ENCODE data around the gene SCN8A.

The SCN8A gene

DNA sequence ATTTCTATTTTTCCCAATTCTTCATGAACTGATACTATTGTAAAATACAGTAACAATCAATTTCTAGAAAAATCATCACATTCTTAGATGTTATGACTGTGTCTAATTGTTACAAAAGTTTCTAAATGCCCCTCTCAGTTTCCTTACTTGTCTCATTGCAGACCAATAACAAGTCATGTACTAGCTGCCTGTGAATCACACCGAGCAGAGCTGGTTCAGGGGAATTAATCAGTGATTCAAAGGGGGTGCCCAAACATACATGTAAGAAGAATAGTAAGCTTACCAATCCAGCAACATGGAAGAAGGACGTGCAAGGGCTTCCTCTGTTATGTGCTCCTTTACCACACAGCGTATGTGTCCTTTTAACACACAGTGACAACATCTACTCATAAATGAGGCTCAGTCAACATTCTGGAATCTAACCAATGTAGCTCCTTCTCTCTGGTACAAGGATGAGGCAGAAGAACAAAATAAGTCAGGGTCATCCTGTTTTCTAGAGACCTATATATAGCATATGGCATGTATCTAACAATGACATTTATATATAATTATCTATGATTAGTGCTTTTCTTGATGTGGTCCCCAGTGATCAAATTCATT, 126.4 kb downstream of the SCN8A start:
- DNase-seq (ENCODE audit: low read depth) = no peak

- no peak for DNase-seq (ENCODE audit: low read depth)
Measured at GRCh38 chr12:51721282-51721940, 130.4 kb downstream of the SCN8A start.

GRCh38 chr12:51722431-51722830, 131.4 kb downstream of the SCN8A start:
- no peak for DNase-seq (ENCODE audit: low read depth)

GRCh38 chr12:51726161-51726560, 135.1 kb downstream of the SCN8A start:
- no peak for DNase-seq (ENCODE audit: low read depth)

- peak; percentile 8 for DNase-seq (ENCODE audit: low read depth)
Measured at GRCh38 chr12:51726931-51727330, 135.9 kb downstream of the SCN8A start.

DNA sequence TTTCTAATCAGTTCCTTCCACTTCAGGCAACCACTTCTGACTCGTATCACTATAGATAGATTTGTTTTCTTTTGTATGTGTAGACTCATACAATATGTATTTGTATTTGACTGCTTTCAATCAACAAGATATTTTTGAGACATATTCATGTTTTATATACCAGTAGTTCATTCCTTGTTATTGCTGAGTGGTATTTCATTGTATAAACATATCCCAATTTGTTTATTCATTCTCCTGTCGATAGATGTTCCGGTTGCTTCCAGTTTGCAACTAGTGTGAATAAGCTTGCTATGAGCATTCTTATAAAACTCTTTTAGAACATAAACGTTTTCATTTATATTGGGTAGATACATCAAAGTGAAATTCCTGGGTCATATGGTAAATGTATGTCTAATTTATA, 138.3 kb downstream of the SCN8A start:
- no peak for DNase-seq (ENCODE audit: low read depth)

- DNase-seq (ENCODE audit: low read depth) = no peak
Measured at GRCh38 chr12:51730745-51731144, 139.7 kb downstream of the SCN8A start.

DNA sequence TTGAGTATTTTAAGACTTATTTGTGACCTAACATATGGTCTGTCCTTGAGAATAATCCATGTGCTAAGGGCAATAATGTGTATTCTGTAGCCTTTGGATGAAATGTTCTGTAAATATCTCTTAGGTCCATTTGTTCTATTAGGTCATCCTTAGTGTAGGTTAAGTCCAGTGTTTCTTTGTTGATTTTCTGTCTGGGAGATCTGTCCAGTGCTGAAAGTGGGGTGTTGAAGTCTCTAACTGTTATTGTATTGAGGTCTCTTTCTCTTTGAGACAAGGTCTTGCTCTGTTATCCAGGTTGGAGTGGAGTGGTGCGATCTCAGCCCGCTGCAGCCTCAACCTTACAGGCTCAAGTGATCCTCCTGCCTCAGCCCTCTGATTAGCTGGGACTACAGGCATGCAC, 149.5 kb downstream of the SCN8A start:
- DNase-seq (ENCODE audit: low read depth) = no peak

DNA sequence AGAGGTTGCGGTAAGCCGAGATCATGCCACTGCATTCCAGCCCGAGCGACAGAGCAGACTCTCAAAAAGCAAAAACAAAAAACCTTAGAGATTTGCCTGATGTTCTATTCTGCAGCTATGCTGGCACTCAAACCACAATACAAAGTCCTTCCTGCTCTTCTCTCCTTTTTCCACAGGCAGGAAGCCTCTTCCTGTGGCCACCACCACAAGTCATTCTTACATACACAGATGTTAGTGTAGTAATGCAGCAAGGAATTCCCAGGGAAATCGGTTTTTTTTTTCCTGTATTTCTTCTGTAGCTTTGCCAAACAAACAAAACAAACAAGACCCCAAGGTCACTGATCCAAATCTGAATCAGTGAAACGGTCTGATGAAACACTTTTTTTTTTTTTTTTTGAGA, 153.2 kb downstream of the SCN8A start:
- DNase-seq (ENCODE audit: low read depth) = no peak

GRCh38 chr12:51744957-51745356, 153.9 kb downstream of the SCN8A start:
- DNase-seq (ENCODE audit: low read depth) = no peak

GRCh38 chr12:51746416-51746815, 155.4 kb downstream of the SCN8A start:
- no peak for DNase-seq (ENCODE audit: low read depth)

DNA sequence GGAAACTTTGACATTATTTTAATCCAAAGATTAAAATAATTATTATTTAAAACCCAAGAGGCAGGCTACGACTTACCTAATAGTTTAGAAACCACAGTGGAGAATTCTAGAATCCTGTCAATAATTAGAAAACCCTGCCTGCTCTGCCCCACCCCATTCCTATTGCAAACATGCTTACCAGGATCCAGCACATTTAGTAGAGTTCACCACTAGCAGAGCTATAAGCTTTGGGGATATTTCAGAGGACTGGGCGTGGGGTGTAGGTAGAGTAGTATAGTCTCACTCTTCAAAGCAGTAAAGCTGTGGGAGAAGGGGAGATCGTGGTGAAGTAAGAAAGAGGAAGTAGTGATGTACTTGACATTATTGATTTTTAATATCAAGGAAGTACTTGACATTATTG, 157.2 kb downstream of the SCN8A start:
- DNase-seq (ENCODE audit: low read depth) = no peak

- DNase-seq (ENCODE audit: low read depth) = no peak
Measured at GRCh38 chr12:51749206-51749985, 158.4 kb downstream of the SCN8A start.

DNA sequence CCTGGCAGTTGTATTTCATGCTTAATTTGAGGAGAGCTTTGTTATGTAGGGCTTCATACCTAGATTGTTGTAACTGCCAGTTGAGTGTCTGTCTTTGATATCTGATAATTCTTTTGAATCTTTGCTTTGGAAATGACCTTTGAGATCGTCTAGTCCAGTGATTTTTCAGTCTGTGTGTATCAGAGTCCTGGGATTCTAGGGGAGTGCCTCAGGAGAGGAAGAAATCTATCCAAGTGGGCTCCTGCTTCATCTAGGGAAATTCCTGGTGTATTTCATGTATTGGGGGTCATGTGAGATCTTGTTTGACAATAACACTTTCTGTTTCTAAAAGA, 158.9 kb downstream of the SCN8A start:
- DNase-seq (ENCODE audit: low read depth) = no peak

DNA sequence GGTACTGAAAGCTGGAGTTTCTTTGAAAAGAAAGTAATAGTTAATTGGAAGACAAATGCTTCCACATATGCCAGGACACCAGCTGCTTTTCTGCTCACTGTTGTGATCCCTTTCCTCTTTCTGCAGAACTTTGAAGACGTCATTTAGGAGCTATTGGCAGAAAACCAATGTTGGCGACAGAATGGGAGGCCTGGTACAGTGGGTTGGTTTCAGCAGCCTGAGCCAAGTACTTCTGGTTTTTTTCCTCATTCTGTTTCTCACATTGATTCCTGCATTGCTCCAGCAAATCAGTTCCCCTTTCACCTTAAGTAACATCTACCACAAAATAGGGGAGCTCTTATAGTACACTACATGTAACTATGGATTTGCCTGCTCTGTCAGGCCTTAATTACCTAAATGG, 160.6 kb downstream of the SCN8A start:
- DNase-seq (ENCODE audit: low read depth) = no peak

DNA sequence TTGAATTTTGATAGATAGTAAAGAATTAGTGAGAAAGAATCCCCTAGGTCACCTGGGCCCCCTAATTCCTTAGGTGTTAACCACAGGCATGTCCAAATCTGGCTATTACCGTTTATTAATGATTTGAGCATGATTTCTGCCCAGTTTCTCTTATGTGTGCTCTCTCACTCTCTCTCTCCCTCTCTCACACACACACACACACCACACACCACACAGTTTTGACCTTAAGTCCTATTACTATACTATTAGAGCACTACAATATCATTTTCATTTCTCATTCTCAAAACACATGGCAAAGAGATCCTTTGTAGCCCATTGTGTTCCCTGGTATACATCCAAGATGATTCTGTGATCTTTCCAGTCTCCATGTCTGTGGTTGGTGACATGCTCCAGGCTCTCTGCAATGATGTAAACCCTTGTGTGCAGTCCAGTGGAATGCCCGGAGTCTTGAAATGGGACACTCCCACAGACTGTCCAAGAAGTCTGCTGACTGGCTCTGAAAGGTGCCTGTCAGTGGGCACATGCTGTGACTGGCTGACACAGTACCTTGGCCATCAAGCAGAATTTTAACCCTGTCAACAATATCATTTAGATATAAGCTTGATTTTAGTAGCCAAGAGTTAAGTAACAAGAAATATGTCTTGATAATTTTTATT, 161.3 kb downstream of the SCN8A start:
- peak; percentile 24 for DNase-seq (ENCODE audit: low read depth)

DNA sequence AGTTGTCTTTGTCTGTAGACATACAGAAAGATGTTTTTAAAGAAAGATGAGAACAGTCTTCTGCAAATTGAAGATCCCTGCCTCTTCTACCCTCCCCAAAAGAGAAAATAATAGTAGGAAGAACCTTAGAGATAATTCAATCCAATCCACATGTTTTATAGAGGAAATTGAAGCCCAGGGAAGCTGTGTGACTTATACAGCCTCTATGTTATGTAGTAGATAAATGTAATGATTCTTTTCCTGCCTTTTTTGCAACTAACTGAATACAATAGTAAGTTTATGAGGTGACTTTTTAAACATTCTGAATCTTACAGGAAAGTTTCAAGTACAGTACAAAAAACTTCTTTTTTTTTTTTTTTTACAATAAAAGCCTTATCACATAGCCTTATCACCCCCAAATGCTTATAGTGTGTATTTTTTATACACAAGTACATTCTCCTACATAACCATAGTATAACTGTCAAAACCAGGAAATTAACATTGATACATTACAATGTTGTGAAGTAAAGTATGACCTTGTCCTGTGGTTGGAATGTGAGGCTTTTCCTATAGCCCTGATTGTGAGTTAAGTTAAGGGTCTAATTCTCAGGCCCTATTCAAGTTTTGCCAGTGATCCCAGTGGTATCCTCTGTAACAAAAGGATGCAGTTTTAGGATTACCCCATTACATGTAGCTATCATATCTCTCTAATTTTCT, 163.1 kb downstream of the SCN8A start:
- DNase-seq (ENCODE audit: low read depth) = no peak

DNA sequence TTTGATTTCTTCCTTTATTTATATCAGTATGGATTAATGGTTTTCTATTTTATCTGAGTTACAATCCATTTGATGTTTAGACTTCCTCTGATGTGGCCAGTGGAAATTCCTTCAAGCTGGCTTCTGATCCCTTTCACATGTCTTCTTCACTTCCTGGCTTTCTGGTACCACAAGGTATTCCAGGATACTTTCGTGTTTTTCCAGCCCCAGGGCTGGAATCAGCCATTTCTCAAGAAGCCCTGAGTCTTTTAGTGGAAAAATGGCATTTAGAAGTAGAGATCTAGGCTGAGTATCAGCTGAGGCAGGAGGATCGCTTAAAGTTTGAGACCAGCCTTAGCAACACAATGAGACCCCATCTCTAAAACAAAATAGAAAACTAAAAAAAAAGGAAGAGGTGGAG, 164.2 kb downstream of the SCN8A start:
- no peak for DNase-seq (ENCODE audit: low read depth)

DNA sequence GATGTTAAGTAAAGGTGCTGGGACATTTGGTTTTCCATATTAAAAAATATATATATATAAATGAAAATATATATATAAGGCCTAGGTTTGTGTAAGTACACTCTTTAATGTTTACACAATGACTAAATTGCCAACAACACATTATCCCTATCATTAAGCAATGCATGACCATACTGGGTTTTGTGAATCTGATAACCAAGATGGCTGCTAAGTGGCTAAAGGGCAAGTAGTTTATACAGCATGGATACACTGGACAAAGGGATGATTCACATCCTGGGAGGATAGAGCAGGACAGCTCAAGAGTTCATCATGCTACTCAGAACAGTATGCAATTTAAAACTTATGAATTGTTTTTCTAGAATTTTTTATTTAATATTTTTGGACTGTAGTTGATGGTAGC, 168.1 kb downstream of the SCN8A start:
- DNase-seq (ENCODE audit: low read depth) = no peak

DNA sequence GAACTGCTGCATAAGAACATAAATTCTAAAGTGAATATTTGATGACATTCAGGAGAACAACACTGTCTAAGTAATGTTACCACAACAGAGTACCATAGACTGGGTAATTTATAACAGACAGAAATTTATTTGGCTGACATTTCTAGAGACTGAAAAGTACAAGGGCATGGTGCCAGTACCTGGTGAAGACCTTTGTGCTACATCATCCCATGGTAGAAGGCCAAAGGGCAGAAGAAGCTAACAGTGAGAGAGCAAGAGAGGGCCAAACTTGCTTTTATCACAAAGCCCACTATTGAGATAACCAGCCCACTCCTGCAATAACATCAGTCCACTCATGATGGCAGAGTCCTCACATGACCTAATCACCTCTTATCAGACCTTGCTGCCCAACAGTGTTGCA, 168.7 kb downstream of the SCN8A start:
- no peak for DNase-seq (ENCODE audit: low read depth)

- DNase-seq (ENCODE audit: low read depth) = no peak
Measured at GRCh38 chr12:51760231-51760630, 169.2 kb downstream of the SCN8A start.

DNA sequence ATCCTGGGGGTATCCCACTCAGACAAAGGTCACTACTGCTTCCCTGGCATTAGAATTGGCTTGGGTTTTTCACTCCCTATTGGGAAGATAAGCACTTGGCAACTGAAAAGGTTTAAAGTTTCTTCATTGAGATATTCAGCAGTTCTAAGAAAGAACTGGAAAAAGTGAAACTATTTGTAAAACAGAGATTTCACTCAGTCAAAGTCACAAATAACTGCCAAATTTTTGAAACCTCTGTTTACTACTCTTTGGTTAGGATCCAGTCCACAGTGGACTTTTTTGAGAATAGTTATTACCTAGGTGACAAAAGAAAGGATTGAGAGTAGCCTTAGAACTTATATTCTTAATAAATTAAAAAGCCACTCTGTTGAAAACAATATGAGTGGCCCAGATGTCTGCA, 172.7 kb downstream of the SCN8A start:
- no peak for DNase-seq (ENCODE audit: low read depth)

All from fibroblast of the conjunctiva (primary cell).